SK-N-SH (cell line): ENCODE data around the gene TPCN2. TPM values are rescaled to one million over a fixed set of nuclear protein-coding genes. Genes with fewer than 3 reads are reported as not detected.

ENCODE experiments used
- CTCF ChIA-PET: fragments of 300-600, 350-600 bp; formaldehyde crosslinking; extraction: SDS; loops from one replicate; lab custom pipeline; 2021; lab: Yijun Ruan, JAX
- POLR2A ChIA-PET: fragments of 350-600 bp; sonication (Branson Sonifier 250); formaldehyde crosslinking; extraction: SDS; loops from one replicate; lab custom pipeline; 2020; ENCODE audit warnings: antibody characterized with exemption, inconsistent platforms; lab: Yijun Ruan, JAX
- DNase-seq: peaks from one replicate; pipeline ENCODE4 v3.0.0; 2012
- H2AFZ ChIP-seq: fragments of 200-600 bp; sonication (generic); 2 replicates; pipeline ENCODE4 v1.8.1; 2016; ENCODE audit warnings: antibody characterized with exemption, mild to moderate bottlenecking, low read depth
- H3F3A ChIP-seq: fragments of 200-600 bp; sonication (generic); replicated peaks from 2 replicates; pipeline ENCODE3; 2016; ENCODE audit warnings: antibody characterized with exemption, mild to moderate bottlenecking; ENCODE audit not compliant: insufficient read depth
- H3K27ac ChIP-seq, 2 experiments: fragments of 200-500 bp in 1 of 2; fragments of 200-600 bp in 1 of 2; sonication (Bioruptor generic) in 1 of 2; sonication (generic), shearing (Covaris generic) in 1 of 2; 2 replicates each; pipeline versions ENCODE4 v1.5.1 to v1.6.1; 2014 to 2016; ENCODE audit warnings: low read depth in 2 of 2, inconsistent platforms in 1 of 2, low read length in 1 of 2, mild to moderate bottlenecking in 1 of 2, mixed read lengths in 1 of 2
- H3K27me3 ChIP-seq: fragments of 200-600 bp; sonication (generic), shearing (Covaris generic); 2 replicates; pipeline ENCODE4 v1.6.1; 2016; ENCODE audit warnings: mixed run types; ENCODE audit not compliant: insufficient read depth
- H3K36me3 ChIP-seq, 2 experiments: fragments of 200-500 bp in 1 of 2; fragments of 200-600 bp in 1 of 2; sonication (Bioruptor generic) in 1 of 2; sonication (generic) in 1 of 2; replicated peaks in 1 of 2; 2 replicates each; pipeline versions ENCODE3 to v1.5.1; 2014 to 2016; ENCODE audit warnings: low read length in 1 of 2, mild to moderate bottlenecking in 1 of 2; ENCODE audit not compliant: insufficient read depth in 2 of 2, control insufficient read depth in 1 of 2
- H3K4me1 ChIP-seq, 2 experiments: fragments of 200-500 bp in 1 of 2; fragments of 200-600 bp in 1 of 2; sonication (Bioruptor generic) in 1 of 2; sonication (generic), shearing (Covaris generic) in 1 of 2; 2 replicates each; pipeline versions ENCODE4 v1.5.1 to v1.6.1; 2014 to 2016; ENCODE audit warnings: low read depth in 1 of 2, low read length in 1 of 2, mixed run types in 1 of 2; ENCODE audit not compliant: insufficient read depth in 2 of 2, control insufficient read depth in 1 of 2
- H3K4me2 ChIP-seq: fragments of 200-600 bp; sonication (generic), shearing (Covaris generic); 2 replicates; pipeline ENCODE4 v1.6.1; 2017; ENCODE audit warnings: mixed run types
- H3K4me3 ChIP-seq, 2 experiments: fragments of 200-500 bp in 1 of 2; fragments of 200-600 bp in 1 of 2; sonication (Bioruptor generic) in 1 of 2; sonication (generic), shearing (Covaris generic) in 1 of 2; 2 replicates each; pipeline versions ENCODE4 v1.5.1 to v1.8.1; 2014 to 2016; ENCODE audit warnings: low read depth in 2 of 2, inconsistent platforms in 1 of 2, low read length in 1 of 2, mild to moderate bottlenecking in 1 of 2, mixed read lengths in 1 of 2, moderate library complexity in 1 of 2
- H3K79me2 ChIP-seq: fragments of 200-600 bp; sonication (generic); 2 replicates; pipeline ENCODE4 v1.8.1; 2017; ENCODE audit warnings: mild to moderate bottlenecking; ENCODE audit not compliant: insufficient read depth
- H3K9ac ChIP-seq: fragments of 200-600 bp; sonication (generic); 2 replicates; pipeline ENCODE4 v1.6.1; 2017; ENCODE audit warnings: mixed run types
- H3K9me2 ChIP-seq: fragments of 200-600 bp; sonication (generic); 2 replicates; pipeline ENCODE4 v1.6.1; 2017; ENCODE audit warnings: mixed run types
- H3K9me3 ChIP-seq: fragments of 200-600 bp; sonication (generic); 2 replicates; pipeline ENCODE4 v1.6.1; 2017; ENCODE audit warnings: mixed run types, mild to moderate bottlenecking, moderate library complexity
- H4K20me1 ChIP-seq: fragments of 200-600 bp; sonication (generic); 2 replicates; pipeline ENCODE4 v1.6.1; 2017; ENCODE audit warnings: mild to moderate bottlenecking, mixed run types; ENCODE audit not compliant: insufficient read depth
- CHD2 ChIP-seq: fragments of 150-350 bp; IDR thresholded peaks from 2 replicates; pipeline ENCODE4 v1.6.1; 2018; ENCODE audit warnings: low read length; ENCODE audit not compliant: partially characterized antibody
- FOXJ3 ChIP-seq: sonication (generic); formaldehyde crosslinking; IDR thresholded peaks from 2 replicates; pipeline ENCODE4 v1.5.1; 2020; ENCODE audit warnings: mild to moderate bottlenecking, missing genetic modification reagents
- JUND ChIP-seq: IDR thresholded peaks from 2 replicates; pipeline ENCODE4 v1.4.0; 2012
- MXI1 ChIP-seq: IDR thresholded peaks from 2 replicates; pipeline ENCODE4 v1.6.1; 2012; ENCODE audit warnings: mild to moderate bottlenecking, low read depth, low read length, improper control_type of control experiment
- NRF1 ChIP-seq: IDR thresholded peaks from 2 replicates; pipeline ENCODE4 v1.6.1; 2012; ENCODE audit warnings: low read depth, mild to moderate bottlenecking, low read length
- POLR2AphosphoS5 ChIP-seq: IDR thresholded peaks from 2 replicates; pipeline ENCODE4 v1.6.1; 2012; ENCODE audit warnings: low read depth, low read length
- RAD21 ChIP-seq: IDR thresholded peaks from 2 replicates; pipeline ENCODE4 v1.6.1; 2012; ENCODE audit warnings: mild to moderate bottlenecking, low read length
- RFX5 ChIP-seq: IDR thresholded peaks from 2 replicates; pipeline ENCODE4 v1.6.1; 2012; ENCODE audit warnings: mild to moderate bottlenecking, improper control_type of control experiment, low read length
- TAF1 ChIP-seq: IDR thresholded peaks from 2 replicates; pipeline ENCODE4 v1.6.1; 2012; ENCODE audit warnings: low read depth, mild to moderate bottlenecking, low read length, moderate library complexity, borderline replicate concordance
- WGBS: methylation state at CpG from one replicate; pipeline ENCODE4 v1.1.6; 2017; ENCODE audit warnings: low lambda C conversion rate; 5-methylcytosine and 5-hydroxymethylcytosine counted together
- polyA plus RNA-seq, 3 experiments: library from polyadenylated mRNA; depleted of rRNA; stranded (reverse); fragments of >200 nt; gene quantifications; 2 replicates each; pipeline ENCODE4 v1.2.3, GENCODE V29; 2012
- TF ChIP-seq, protein P1 (sequence below): IDR thresholded peaks from 2 replicates; pipeline ENCODE4 v1.4.0; 2012; ENCODE audit warnings: low read depth
- TF ChIP-seq, protein P2 (sequence below): fragments of 200-600 bp; sonication (generic); IDR thresholded peaks from 2 replicates; pipeline ENCODE4 v1.6.1; 2017; ENCODE audit warnings: antibody characterized with exemption, mild to moderate bottlenecking, moderate library complexity
- TF ChIP-seq, protein P3 (sequence below): IDR thresholded peaks from 2 replicates; pipeline ENCODE4 v1.4.0; 2012; ENCODE audit warnings: low read depth, borderline replicate concordance
- TF ChIP-seq, protein P4 (sequence below): fragments of 150-350 bp; IDR thresholded peaks from 2 replicates; pipeline ENCODE4 v1.6.1; 2017; ENCODE audit warnings: antibody characterized with exemption, low read length, low read depth, borderline replicate concordance
- TF ChIP-seq, protein P5 (sequence below): fragments of 150-350 bp; IDR thresholded peaks from 2 replicates; pipeline ENCODE4 v1.6.1; 2016; ENCODE audit warnings: mild to moderate bottlenecking, low read depth, low read length

Gene TPCN2
- polyA plus RNA-seq, 1 of the 3 experiments (the other 2 are of a cell fraction), result 8.7 TPM

DNA sequence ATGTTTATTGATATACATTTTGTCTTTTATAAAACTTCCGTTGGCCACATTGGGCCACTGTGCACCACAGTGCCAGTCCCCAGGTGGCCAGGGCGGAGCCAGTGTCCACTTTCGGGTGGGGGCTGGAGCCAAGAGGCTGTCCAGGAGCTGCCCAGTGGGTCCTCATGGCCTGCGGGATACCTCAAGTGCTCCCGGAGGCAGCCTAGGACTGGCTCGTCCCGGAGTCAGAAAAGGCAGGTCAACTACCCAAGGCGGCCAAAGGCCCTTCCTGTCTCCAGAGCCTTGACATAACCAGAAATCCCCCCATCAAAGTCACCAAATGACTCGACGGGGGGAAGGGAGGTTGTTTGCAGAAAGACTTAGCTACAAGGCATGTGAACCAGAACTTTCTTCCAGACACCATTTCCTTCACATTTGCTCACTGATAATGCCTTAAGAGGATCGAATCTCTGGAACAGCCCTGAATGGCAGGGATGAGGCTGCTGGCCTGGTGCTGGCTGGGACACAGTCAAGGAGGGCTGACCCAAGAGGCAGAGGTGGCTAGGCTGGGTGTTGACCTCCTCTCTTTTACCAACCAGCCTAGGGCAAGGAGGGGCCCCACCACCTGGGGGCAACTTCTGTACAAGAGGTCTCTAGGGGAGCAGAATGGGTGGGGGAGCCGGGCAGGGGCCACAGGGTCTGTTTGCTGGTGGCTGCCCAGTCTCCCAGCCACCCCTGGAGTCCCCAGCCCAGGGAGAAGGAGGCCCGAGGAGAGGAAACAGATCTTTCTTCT, 44.1 kb upstream of the TPCN2 start:
- Histone ChIP-seq H3K4me3 (no peak overlapping the region), H3K79me2 (no peaks in the 10 kb centered on the region), H3K9ac (no peak overlapping the region), H2AFZ (no peak overlapping the region), H3F3A (no peaks in the 10 kb centered on the region), H3K27me3 (no peaks in the 10 kb centered on the region), H3K4me2 (no peak overlapping the region), H3K9me3 (no peaks in the 10 kb centered on the region), H3K4me1 (peaks cover 26 to 34% of the 10 kb centered on the region in 2 experiments; a peak in 3 of 4 replicates), H3K9me2 (no peaks in the 10 kb centered on the region), H3K27ac (no peak overlapping the region), H4K20me1 (no peaks in the 10 kb centered on the region), H3K36me3 (no peaks in the 10 kb centered on the region)
- 78% methylated on average over 11 of the region's 13 CpGs for WGBS
- ChIA-PET POLR2A (no interaction called here), CTCF (interaction anchor here (0.8 kb wide), 1 partner anchor 20 kb away, joined by 3 read pairs; no protein-coding TSS in a partner anchor)
- DNase-seq, result peak; percentile 28
- TF ChIP-seq, protein P1, sequence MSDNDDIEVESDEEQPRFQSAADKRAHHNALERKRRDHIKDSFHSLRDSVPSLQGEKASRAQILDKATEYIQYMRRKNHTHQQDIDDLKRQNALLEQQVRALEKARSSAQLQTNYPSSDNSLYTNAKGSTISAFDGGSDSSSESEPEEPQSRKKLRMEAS, result no peak

DNA sequence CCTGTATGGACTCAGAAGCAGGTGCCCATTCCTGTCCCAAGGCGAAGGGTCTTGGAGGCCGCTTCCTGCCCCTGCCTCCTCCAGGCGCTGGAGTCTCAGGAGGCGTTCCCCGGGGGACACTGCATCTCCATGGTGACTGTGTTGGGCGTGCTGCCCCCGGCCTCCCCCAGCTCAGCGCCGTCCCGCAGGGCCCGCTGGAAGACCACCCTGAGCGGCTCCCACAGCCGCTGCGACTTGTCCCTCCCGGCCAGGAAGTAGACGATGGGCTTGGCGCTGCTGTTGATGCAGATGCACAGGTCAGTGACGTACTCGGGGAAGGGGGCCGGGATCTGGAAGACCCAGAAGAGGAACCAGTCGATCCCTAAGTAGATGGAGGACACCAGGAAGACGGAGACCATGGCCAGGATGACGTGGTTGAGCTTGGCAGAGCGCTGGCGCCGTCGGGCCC, 43.5 kb upstream of the TPCN2 start:
- POLR2A ChIA-PET, result no interaction called here
- no peaks in the 10 kb centered on the region for H3K9me3 ChIP-seq
- no peak for DNase-seq
- CTCF ChIA-PET, result interaction anchor here (0.8 kb wide), 1 partner anchor 21 kb away, joined by 3 read pairs; no protein-coding TSS in a partner anchor
- H3K27ac ChIP-seq, result no peak overlapping the region
- H3K36me3 ChIP-seq, result no peaks in the 10 kb centered on the region
- no peak for TF ChIP-seq TAF1
- TF ChIP-seq, protein P2, sequence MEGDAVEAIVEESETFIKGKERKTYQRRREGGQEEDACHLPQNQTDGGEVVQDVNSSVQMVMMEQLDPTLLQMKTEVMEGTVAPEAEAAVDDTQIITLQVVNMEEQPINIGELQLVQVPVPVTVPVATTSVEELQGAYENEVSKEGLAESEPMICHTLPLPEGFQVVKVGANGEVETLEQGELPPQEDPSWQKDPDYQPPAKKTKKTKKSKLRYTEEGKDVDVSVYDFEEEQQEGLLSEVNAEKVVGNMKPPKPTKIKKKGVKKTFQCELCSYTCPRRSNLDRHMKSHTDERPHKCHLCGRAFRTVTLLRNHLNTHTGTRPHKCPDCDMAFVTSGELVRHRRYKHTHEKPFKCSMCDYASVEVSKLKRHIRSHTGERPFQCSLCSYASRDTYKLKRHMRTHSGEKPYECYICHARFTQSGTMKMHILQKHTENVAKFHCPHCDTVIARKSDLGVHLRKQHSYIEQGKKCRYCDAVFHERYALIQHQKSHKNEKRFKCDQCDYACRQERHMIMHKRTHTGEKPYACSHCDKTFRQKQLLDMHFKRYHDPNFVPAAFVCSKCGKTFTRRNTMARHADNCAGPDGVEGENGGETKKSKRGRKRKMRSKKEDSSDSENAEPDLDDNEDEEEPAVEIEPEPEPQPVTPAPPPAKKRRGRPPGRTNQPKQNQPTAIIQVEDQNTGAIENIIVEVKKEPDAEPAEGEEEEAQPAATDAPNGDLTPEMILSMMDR, result no peak
- TF ChIP-seq, protein P1, result no peak
- TF ChIP-seq, protein P3, sequence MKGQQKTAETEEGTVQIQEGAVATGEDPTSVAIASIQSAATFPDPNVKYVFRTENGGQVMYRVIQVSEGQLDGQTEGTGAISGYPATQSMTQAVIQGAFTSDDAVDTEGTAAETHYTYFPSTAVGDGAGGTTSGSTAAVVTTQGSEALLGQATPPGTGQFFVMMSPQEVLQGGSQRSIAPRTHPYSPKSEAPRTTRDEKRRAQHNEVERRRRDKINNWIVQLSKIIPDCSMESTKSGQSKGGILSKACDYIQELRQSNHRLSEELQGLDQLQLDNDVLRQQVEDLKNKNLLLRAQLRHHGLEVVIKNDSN, result no peak
- no peak for TF ChIP-seq NRF1
- TF ChIP-seq RFX5, result no peak
- TF ChIP-seq RAD21, result no peak
- TF ChIP-seq POLR2AphosphoS5, result no peak
- no peak for TF ChIP-seq FOXJ3 (CRISPR knock-in tag)
- TF ChIP-seq, protein P4, sequence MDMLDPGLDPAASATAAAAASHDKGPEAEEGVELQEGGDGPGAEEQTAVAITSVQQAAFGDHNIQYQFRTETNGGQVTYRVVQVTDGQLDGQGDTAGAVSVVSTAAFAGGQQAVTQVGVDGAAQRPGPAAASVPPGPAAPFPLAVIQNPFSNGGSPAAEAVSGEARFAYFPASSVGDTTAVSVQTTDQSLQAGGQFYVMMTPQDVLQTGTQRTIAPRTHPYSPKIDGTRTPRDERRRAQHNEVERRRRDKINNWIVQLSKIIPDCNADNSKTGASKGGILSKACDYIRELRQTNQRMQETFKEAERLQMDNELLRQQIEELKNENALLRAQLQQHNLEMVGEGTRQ, result no peak
- no peak for TF ChIP-seq MXI1
- TF ChIP-seq CHD2, result no peak
- TF ChIP-seq, protein P5, sequence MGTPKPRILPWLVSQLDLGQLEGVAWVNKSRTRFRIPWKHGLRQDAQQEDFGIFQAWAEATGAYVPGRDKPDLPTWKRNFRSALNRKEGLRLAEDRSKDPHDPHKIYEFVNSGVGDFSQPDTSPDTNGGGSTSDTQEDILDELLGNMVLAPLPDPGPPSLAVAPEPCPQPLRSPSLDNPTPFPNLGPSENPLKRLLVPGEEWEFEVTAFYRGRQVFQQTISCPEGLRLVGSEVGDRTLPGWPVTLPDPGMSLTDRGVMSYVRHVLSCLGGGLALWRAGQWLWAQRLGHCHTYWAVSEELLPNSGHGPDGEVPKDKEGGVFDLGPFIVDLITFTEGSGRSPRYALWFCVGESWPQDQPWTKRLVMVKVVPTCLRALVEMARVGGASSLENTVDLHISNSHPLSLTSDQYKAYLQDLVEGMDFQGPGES, result no peak
- no peak for TF ChIP-seq JUND
- no peak overlapping the region for H2AFZ ChIP-seq
- H4K20me1 ChIP-seq, result no peaks in the 10 kb centered on the region
- no peaks in the 10 kb centered on the region for H3K9me2 ChIP-seq
- H3K27me3 ChIP-seq, result no peaks in the 10 kb centered on the region
- no peak overlapping the region for H3K4me2 ChIP-seq
- peaks cover 26 to 39% of the 10 kb centered on the region in 2 experiments; a peak in 3 of 4 replicates for H3K4me1 ChIP-seq
- no peaks in the 10 kb centered on the region for H3F3A ChIP-seq
- no peak overlapping the region for H3K9ac ChIP-seq
- H3K79me2 ChIP-seq, result no peaks in the 10 kb centered on the region
- 90% methylated on average over 26 of the region's 27 CpGs for WGBS
- no peak overlapping the region for H3K4me3 ChIP-seq
